ENCODE data around the gene PALLD.
A peak's percentile ranks its signal among the peaks of the same experiment; 100 is the strongest.
"Not testable (repeated sequence)": the region's sequence is repeated elsewhere in the genome, so short reads cannot be mapped to it uniquely, and the experiment has no call there.

The PALLD gene

DNA sequence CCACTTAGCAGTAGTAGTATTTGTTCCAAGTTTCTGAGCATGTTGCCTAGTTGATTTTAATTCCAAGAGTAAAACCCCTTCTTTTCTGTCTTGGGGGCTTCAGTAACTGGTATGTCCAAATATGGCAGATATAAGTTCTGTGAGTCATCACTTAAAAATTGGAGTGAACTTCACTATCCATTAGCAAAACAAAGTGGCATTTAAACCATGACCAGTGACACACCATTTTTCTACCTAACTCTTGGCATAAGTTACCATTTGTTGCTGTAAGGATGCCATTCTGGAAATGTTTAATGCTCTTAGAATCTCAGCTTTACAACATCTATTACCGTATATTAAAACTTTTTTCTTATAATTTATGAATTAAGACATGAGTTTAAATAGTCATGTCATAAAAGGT lies 411.2 kb downstream of the PALLD start:
- DNase-seq (ENCODE audit: low spot score) = no peak

DNA sequence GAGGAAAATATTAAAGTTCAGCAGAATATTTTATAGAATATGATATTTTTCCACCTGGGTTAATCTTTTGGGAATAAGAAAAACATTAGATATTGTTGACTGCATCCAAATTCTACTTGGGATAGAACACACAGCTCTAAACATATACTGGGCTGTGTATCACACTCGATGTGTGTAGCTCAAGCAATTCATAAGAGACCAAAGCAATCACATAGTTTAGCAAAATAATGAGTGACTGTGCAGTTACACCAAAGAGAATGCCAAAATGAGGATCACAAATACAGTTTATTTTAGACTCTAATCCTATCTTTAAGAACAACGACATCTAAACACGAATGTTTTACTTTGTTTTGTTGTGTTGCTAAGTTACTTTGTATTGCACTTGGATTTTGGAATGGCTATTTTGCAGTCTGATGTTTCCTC lies 412.0 kb downstream of the PALLD start:
- DNase-seq (ENCODE audit: low spot score) = no peak

DNA sequence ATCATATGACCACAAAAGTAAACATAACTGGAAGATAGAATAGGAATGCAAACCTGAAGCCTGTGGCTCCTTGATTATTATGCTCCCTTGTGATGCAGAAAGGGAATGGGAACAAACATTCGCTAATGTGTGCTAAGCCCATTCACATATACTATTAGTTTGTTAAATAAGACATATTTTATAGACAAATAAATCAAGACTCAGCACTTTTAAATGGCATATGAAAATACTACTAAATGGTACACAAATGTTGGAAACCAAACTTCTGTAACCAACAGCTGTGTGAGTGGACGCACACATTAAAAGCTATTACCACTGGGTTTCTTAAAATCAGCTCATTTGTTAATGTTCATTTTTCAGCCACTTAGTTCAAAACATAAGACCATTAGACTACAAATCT lies 417.2 kb downstream of the PALLD start:
- no peak for DNase-seq (ENCODE audit: low spot score)

DNA sequence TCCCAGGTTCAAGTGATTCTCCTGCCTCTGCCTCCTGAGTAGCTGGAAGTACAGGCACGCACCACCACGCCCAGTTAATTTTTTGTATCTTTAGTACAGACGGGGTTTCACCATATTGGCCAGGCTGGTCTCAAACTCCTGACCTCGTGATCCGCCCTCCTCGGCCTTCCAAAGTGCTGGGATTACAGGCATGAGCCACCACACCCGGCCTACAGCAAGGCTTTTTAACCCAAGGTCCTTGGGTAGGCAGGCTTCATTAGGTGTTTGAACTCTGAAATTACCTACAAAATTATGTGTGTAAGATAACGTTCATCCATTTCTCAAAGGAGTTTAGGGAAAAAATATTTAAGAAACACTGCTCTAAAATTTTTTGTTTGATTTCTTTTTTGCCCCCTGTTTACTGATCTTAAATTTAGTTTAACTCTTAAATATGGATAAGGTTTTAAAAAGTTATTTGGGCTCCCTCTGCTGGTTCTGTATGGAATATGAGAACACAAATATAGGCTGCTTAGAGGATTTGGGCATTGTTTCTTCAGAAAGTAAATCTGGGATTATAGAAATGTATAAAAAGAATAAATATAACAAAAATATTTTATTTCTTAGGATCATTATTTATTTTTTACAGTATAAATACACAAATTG lies 420.4 kb downstream of the PALLD start:
- peak; percentile 29 for DNase-seq (ENCODE audit: low spot score)

DNA sequence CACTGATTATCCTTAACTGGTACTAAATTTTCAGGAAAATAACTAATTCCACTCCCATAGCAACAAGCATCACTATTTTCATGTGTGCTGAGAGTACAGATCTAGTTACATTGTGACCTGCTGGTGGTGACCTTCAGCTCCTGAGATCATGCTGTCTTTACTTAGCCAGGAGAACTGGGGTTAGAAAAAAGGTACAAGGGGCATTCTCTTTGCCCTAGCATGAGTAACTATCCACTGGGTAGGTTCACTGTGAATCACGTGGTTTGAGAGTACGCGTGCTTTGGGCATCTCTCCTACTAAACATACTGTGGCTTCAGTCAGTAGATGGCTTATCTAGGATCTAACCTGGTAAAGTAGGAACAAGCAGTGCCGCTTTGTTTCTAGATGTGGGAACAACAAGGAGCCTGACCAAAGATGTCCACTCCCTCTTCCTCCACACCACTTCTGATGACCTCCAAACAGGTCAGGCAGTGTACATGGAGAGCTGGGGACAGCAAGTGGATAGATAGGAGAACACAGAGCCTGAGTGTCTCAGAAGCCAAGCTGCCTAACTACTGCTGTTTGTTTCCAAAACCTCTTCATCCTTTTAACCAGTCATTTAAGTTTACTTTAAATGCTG lies 423.0 kb downstream of the PALLD start:
- DNase-seq (ENCODE audit: low spot score) = no peak

DNA sequence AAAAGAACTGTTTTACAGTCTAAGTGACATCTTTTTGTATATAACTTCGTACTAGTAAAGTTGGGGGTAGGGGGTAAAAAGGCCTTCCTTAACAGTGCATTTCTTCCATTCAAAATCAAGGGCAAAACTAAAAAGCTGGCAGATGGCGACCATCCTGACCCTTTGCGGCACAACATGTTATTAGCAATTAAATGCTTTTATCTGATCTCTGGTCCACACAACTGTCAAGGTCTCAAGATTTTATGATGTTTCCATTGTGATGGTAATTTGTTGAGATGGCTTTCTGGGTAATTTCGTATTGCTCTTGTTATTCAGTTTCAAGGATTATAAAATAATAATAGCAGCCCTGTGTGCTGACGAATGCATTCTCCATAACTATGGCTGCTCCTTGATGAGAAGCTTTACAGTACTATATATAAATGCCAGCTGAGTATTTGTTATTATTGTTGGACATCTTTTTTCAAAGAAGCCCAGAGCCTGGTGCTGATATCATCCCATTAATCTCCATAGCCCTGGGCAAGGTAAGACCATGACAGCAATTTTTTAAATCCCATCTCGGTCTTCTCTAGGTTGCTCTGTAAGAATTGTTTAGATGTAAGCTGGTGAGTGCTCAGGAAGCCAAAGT lies 423.7 kb downstream of the PALLD start:
- DNase-seq (ENCODE audit: low spot score) = no peak

DNA sequence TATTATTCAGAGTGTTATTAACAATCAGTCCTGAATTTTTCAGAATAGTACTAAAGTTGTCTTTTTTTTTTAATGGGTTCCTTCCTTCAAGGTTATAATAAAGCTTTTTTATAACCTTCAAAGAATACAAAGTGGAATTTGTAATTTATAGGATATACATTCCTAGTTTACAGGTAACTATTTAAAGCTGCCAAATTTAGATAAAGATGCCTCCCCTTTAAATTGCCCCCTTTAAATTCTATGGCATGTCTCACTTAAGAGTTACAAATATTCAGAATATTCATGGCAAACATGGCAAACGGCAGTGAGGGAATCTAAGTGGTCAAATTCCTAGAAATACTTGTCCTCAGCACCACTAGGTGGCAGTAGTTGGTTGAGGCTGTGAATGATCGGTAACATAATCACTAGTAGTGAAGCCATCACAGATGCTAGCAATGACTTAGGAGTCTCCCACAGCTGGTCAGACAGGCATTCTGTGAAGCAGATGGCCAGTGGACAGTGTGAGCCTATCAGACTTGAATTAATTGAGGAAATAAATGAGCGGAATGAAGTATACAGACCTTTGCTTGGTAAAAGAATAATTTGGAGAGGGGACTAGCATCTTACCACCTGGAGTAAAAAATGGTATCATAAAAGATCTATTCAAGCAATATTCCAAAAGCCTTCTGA lies 426.8 kb downstream of the PALLD start:
- DNase-seq (ENCODE audit: low spot score) = peak; percentile 67

DNA sequence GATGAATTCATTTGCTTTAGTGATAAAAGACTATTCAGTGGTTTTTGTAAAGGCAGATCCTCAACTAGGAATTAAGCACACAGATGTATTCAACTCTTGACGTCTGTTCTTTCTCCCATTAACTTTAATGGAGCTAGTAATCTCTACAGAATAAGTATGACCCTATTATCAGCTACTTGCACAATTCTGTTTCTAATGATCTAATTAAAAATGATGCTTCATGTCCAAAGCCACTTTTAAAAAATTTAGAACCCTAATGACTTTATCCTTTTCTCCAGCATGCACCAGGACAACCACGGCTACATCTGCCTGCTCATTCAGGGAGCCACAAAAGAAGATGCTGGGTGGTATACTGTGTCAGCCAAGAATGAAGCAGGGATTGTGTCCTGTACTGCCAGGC lies 427.8 kb downstream of the PALLD start:
- DNase-seq (ENCODE audit: low spot score) = no peak

DNA sequence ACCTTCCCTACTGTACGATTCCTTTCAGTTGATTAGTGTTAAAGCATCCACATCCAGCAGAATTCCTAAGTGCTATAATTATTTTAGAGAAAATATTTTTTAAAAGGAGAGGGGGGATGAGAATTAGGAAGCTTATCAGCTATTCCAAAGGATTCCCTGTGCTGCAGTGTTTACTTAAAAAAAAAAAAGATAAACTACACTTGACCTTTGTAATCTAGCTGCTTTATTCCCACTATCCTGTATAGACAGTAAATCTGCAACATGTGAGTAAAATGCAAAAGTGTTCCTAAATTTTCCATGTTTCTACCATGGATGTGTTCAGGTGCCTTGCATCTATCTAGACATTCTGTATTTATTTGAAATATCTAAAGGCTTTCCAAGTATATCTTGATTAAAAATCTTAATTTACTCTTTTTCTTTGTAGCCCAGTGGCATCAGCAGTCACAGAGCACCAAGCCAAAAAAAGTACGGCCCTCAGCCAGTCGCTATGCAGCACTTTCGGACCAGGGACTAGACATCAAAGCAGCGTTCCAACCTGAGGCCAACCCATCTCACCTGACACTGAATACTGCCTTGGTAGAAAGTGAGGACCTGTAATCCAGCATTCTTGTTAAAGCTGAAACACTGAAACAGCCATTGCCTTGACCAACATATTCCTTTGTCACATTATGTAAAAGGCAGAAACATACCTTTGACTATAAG lies 429.1 kb downstream of the PALLD start:
- DNase-seq (ENCODE audit: low spot score) = no peak

DNA sequence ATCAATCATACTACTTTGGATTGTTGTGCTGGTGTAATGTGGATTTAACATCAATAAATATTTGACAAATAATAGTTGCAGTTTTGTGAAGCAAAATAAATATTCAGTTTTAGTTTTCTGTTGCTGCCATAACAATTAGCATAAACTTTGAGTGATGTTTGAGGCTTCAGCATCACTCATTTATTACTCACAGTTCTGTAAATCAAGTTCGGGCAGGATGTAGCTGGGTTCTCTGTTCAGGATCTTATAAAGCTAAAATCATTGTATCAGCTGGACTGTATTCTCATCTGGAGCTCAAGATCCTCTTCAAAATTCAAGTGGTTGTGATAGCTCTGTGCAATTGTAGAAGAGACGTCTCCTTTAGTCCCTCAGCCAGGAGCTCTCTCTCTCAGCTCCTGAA lies 431.5 kb downstream of the PALLD start:
- DNase-seq (ENCODE audit: low spot score) = no peak

DNA sequence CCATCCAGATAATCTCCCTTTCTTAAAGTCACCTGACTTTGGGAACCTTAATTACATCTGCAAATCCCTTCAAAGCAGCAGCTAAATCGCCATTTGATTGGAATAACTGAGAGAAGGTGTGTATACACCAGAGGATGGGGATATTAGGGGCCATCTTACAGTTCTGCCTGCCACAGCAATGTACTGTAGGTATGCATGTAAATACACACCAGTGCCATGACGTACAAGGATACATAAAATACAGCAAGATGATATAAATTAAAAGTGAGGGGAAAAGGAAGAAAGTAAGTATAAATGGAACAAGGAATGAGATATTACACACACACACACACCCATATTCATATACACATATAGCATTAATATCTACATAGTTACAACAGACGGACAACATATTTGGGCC lies 432.0 kb downstream of the PALLD start:
- DNase-seq (ENCODE audit: low spot score) = no peak

DNA sequence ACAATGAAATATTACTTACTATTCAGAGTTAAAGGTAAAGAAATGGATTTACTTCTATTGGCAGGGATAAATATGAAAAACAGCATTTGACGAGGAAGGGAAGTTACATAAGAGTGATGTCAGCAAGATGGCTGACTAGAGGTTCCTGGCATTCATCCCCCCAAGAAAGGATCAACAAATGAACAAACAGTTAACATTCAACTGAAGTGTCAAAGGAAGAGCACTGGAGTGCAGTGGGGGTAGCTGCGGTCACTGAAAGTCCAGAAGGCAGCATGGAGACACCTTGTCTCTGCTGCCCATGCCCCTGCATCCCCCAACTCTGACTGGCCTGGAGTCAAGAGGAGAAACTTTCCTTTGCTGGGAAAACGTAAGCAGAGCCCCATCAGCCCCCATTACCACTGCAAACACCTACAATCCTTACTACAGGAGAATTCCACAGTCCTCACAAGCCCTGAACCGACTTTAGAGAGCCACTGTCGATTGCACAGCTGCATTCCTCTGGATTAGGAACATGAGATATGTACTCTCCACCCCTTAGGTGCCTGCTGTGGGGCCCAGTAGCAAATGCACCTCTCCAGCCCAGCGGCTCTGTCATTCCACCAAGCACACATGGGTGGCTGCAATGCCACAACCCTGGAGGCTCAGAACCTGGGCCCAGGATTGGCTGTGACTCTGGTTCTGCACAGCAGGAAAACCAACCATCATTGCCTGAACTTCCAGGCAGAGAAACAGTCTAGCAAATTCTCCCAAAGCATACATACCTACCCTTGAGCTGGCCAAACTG lies 433.8 kb downstream of the PALLD start:
- DNase-seq (ENCODE audit: low spot score) = no peak

DNA sequence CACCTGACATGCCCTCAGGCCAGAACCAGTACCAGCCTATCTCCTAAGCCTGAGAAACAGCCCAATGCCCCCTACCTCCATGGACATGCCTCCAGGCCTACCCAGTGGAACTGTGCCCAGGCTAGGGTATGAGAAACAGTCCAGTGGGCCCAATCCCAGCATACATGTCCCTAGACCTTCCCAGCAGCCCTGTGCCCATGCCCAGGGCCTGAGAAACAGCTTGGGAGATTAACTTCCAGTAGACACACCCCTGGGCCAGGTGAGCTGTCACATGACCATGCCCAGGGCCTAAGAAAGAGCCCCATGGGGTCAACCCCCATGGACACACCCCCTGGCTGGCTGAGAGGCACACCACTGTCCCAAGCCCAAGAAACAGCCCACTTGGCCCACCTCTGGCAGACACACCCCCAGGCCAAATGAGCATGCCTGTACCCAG lies 434.4 kb downstream of the PALLD start:
- no peak for DNase-seq (ENCODE audit: low spot score)

DNA sequence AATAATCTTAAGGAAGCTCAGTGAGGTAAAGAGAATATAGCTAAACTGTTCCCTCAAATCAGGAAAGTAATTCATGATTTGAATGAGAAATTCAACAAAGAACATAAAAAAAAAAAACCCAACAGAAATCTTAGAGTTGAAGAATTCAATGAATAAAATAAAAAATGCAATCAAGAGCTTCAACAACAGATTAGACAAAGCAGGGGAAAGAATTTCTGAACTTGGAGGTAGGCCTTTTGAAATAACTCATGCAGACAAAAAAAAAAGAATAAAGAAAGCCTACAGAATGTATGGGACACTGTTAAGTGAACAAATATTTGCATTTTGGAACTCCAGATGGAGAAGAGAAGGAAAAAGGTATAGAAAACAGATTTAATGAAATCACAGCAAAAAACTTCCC lies 435.3 kb downstream of the PALLD start:
- no peak for DNase-seq (ENCODE audit: low spot score)

DNA sequence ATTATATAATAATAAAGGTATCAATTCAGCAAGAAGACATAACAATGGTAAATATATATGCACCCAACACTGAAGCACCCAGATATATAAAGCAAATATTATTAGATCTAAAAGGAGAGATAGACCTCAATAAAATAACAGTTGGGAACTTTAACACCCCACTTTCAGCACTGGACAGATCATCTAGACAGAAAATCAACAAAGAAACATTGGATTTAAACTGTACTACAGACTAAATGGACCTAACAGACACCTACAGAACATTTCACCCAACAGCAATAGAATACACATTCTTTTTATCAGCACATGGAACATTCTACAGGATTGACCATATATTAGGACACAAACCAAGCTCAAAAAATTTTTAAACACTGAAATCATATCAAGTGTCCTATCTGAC lies 436.6 kb downstream of the PALLD start:
- DNase-seq (ENCODE audit: low spot score) = no peak

DNA sequence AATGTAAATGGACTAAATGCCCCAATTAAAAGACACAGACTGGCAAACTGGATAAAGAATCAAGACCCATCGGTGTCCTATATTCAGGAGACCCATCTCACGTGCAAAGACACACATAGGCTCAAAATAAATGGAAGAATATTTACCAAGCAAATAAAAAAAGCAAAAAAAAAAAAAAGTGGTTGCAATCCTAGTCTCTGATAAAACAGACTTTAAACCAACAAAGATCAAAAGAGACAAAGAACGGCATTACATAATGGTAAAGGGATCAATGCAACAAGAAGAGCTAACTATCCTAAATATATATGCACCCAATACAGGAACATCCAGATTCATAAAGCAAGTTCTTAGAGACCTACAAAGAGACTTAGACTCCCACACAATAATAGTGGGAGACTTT lies 440.6 kb downstream of the PALLD start:
- not testable (repeated sequence) for DNase-seq (ENCODE audit: low spot score)

DNA sequence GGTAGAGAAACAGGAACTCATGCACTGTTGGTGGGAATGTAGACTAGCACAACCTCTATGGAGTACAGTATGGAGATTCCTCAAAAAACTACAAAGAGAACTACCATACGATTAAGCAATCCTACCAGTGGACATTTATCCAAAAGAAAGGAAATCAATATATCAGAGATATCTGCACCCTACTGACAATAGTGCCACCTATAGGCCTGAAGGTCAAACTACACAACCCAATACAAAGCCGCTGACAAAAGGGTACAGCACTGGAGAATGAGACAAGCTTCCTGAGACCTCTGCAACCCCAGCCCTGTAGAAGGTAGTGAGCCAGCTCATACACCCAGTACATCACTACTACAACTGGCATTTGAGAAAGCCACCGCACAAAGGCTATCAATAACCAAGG lies 446.1 kb downstream of the PALLD start:
- DNase-seq (ENCODE audit: low spot score) = peak; percentile 15

DNA sequence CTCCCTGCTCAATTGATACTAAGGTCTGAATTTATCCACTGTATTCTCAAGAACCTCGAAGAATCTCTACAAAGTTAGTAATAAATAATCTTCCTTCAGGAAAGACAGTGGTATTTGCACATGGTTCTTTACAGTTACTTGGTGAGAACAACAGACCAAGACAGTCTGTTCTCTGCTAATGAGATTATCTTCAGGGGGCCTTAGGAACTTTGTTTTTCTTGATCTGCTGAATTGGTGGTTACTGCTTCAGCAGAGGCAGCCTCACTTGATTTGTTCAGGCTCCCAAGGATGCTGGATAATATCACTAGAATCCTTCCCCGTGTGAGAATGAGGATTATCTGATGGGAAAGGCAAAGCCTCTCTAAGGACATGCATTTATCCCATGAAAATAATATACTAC lies 448.4 kb downstream of the PALLD start:
- no peak for DNase-seq (ENCODE audit: low spot score)

DNA sequence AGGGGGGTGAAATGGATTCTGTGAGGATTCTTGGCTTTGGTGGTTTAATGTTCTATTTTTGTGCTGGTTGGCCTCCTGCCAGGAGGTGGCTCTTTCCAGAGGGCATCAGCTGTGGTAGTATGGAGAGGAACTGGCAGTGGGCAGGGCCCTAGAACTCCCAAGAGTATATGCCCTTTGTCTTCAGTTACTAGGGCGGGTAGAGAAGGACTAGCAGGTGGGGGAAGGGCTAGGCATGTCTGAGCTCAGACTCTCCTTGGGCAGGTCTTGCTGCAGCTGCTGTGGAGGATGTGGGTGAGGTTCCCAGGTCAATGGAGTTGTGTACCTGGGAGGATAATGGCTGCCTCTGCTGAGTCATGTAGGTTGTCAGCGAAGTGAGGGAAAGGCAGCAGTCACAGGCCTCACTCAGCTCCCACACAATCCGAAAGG lies 456.0 kb downstream of the PALLD start:
- not testable (repeated sequence) for DNase-seq (ENCODE audit: low spot score)

DNA sequence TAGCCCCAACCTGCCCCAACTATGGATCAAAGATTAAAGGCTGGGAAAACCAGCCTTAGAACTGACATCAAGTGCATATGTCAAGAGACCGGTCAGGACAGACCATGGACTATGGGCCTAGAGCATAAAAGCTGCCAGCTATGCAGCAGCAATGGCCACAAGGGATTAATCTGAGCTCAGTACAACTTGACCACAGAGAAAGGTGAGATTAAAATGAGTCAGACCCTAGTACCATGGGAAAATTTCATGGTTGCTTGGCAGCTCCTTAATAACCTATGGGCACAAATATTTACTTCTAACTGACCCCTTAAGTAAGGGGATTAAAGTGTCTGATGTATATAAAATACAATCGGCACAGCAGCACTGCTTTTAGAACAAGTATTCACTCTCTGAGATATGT lies 458.8 kb downstream of the PALLD start:
- no peak for DNase-seq (ENCODE audit: low spot score)

DNA sequence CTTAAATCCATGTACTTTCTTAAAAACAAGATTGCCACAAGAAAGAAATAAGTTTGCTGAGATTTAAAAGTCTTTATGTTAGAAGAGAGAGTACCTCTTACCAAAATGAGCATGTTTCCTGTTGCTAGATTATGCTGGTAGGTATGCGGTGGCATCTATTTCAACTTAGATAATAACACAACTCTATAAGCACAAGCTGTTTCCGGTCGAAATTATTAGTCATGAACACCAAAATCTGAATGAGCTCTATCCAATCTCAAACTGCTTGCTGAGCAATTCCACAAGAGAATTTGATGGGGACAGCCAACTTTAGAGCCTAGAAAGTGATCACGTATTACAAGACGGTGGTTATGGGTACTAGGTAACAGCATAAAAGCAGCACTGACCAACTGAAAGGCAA lies 463.9 kb downstream of the PALLD start:
- no peak for DNase-seq (ENCODE audit: low spot score)

DNA sequence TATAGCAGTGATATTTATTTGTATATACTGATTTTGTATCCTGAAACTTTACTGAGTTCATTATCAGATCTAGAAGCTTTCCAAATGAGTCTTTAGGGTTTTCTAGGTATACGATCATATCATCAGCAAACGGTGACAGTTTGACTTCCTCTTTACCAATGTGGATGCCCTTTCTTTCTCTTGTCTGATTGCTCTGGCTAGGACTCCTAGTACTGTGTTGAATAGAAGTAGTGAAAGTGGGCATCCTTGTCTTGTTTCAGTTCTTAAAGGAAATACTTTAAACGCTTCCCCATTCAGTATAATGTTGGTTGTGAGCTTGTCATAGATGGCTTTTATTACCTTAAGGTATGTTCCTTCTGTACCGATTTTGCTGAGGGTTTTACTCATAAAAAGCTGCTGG lies 475.7 kb downstream of the PALLD start:
- DNase-seq (ENCODE audit: low spot score) = no peak
